Measurements from ENCODE around the gene FZD8.

FZD8 gene

DNA sequence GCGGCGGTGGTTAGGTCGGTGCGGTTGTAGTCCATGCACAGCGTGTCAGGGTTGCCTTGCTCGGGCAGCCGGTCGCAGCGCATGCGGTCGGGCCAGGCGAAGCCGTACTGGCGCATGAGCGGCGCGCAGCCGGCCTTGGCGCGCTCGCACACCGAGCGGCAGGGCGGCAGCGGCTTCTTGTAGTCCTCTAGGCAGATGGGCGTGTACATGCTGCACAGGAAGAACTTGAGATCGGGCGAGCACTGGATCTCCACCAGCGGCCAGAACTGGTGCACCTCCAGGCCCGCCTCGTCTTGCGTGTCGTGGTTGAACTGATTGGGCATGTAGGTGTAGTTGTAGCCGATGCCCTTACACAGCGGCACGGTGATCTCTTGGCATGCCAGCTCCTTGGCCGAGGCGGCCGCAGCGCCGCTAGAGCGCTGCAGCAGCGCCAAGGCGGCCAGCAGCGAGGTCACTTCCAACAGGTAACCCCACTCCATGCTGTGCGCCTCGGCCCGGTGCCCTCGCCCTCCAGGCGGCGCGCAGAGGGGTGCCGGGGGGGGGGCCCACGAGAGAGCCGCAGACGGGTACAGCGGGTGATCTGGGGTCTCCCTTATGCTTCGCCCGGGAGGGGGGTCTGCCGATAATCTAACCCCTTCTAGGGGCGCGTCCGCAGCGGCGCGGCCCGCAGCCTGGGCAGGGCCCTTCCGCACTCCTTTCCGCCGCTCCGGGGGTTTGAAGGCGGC, 983 bp downstream of the FZD8 start:
- no peak for DNase-seq

DNA sequence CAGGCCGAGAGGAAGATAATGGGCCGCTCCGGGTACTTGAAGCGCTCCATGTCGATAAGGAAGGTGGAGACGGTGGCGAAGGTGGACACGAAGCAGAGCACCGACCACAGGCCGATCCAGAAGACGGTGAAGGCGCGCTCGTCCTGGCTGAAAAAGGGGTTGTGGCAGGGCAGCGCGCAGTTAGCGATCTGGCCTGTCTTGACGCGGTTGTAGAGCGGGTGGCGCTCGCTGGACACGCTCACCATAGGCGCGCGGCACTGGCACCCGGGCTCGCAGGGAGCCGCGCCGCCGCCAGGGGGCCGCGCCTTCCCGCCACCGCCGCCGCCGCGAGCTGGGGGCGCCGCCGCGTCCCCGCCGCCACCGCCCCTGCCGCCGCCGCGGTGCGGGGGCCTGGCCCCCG, 1.6 kb downstream of the FZD8 start:
- no peak for DNase-seq

DNA sequence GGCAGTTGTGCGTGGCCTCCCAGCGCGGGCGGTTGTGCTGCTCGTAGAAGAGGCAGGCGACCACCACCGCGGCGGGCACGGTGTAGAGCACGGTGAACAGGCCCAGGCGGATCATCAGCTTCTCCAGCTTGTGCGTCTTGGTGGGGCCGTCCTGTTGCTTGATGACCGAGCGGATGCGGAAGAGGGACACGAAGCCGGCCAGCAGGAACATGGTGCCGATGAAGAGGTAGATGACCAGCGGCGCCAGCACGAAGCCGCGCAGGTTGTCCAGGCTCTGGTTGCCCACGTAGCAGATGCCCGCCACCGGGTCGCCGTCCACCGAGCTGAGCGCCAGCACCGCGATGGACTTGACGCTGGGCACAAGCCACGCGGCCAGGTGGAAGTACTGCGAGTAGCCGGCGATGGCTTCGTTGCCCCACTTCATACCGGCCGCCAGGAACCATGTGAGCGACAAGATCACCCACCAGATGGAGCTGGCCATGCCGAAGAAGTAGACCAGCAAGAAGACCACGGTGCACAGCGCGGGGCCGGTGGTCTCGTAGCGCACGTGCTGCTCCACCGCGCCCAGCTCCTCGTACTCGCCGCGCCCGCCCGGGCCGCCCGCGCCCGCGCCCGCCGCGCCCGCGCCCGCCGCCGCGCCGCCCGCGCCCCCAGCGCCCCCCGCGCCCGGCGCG, 2.2 kb downstream of the FZD8 start:
- no peak for DNase-seq

DNA sequence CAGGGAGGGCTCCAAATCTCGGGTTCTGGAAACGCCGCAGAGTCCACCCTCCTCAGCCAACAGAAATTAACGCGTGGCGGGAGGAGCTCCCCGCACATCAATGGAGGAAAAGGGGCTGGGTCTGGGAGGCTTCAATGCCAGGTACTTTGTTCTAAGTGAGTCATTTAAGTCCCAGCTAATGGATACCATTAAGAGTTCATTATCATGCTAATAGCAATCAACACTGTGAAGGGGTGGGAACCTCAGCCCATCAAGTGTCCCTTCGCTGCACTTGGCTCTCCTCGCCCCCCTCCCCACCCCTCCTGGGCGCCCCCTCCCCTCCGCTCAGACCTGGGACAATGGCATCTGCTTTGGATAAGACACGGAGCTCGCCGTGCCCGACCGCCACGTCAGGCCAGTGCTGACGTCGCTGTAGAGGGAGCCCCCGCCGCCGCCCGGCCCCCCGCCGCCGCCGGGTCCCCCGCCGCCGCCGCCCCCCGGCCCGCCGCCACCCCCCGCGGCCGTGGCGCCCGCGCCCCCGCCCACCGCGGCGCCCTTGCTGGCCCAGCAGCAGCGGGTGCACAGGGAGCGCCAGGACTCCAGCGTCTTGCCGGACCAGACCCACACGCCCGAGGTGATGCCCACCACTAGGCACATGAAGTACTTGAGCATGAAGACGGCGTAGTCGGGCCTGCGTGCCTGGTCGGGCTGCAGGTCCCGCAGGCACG, 2.9 kb downstream of the FZD8 start:
- no peak for DNase-seq

DNA sequence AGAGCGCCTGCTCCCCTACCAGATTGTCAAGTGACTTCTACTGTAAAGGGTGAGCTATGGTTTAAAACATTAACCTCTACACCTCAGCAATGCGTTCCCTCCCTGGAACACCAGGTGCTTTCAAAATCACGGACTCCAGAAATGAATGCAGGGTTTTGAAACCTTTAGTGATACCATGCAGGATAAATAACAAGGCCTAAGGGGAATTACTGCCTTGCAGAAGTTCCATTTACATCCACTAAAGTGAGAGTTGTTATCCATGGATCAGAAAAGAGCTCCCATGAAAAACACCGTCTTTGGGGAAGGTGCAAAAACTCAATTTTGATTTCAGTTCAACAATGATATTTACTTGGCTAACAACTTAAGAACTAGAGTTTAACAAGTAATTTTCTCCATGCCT, 4.0 kb downstream of the FZD8 start:
- DNase-seq = no peak

DNA sequence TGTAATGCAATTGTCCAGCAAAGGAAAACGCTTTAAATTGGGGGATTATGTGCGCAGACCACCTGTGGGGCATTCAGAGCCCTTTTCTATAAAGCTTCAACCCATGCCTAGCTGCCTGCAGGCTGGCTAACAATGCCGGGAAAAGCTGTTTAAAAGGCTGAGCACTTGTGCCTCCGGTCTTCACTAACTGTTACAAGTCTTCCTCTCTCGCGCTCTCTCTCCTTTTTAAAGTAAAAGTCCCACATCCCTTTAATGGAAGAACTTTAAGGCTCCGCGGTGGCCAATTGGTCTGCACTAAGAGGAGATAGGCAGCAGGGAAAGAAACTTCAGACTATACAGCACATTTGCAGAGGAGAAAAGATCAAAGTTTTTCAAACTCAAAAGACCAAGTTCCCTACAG, 4.6 kb downstream of the FZD8 start:
- DNase-seq = no peak

DNA sequence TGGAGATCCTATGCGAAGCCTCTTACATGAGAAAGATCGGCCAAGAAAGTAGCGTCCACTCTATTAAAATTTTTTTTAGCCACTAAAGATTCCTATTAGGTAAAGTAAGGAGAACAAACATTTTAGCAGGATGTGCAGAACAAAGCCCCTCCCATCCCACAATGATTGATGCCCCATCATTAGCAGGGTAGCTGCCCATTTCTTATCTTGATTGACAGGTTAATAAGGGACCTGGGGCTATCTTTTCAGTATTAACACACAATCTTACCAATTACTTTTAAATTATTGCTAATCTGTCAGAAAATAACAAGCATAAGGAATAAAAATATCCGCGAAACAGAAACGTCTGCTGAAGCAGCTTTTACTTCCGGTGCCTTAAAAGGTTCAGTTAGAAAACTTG, 5.1 kb downstream of the FZD8 start:
- no peak for DNase-seq

DNA sequence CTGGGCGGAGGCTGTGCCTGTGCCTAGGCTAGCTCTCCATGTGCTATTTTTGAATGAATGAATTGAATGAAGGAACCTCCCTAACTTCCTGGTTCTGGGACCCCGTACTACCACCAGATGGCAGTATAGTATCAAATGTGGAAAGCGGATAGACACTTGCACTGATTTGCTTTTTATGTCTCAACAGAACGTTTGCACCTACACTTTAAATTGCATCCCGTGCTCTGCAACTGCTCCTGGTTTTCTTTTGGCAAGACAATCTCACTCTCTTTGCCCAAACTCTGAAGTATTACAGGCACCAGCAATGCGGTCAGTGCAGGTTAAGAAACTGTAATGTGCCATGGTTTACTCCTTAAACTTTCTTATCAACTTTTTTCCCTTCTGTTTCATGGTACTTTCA, 6.5 kb downstream of the FZD8 start:
- DNase-seq = peak; percentile 80

DNA sequence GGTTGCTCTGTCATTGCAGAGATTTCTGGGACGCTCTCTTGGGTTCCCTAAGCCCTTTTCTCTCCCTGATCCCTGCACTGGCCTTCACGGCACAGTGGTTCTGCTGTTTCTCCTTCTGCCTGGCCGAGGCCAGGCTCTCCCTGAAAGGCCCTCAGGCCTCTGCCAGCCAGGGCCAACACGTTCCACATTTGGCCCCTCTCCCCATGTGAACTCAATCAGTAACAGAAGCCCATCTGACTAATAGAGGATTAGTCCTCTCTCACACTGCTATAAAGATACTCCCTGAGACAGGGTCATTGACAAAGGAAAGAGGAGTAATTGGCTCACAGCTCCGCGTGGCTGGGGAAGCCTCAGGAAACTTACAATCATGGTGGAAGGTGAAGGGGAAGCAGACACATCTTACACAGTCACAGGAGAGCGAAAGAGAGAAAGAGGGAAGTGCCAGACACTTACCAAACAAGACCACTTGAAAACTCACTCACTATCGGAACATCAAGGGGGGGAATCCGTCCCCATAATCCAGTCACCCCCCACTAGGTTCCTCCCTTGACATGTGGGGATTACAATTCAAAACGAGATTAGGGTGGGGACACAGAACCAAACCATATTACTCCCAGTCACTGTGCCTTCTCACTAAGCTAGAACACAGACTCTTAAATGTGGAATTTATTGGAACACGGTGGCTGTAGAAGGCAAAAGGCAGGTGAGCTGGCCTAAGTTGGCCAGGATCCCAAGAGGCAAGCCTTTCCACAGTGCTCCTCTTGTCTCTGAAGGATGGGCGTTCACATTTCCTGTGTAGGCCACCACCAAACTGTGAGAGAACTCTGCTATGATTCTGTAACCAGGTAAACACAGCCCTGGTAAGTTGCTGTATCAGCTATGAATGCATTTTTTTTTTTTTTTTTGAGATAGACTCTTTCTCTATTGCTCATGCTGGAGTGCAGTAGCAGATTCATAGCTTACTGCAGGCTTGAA, 8.8 kb downstream of the FZD8 start:
- no peak for DNase-seq

DNA sequence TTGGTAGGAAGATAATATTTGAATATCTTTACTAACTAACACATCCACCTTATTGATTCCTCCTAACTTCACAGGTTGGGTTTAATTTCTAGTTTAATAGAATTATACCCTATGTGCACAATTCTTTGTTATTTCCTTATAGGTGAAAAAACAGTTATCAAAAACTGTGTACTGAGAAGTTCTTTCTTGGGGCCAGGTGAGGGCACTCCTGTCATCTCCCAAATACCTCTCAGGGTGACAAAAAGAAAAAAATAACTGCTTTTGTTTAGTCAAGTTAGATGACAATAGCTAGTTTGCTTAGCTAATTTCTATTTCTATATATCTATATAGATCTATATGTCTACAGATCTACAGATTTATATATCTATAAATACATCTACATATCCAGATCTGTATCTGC, 10.1 kb downstream of the FZD8 start:
- DNase-seq = no peak

DNA sequence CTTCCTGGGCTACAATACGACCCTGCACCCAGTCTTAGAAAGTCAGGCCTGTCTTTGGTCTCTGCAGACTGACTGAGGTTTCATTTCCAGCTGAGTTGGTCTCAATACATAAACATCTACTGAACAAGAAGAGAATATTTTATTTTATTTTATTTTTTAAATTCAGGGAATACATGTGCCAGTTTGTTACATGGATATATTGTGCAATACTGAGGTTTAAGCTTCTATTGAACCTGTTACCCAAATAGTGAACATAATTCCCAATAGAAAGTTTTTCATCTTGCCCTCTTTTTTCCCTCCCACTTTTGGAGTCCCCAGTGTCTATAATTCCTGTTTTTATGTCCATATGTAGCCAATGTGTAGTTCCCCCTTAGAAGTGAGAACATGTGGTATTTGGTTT, 10.7 kb downstream of the FZD8 start:
- DNase-seq = no peak

DNA sequence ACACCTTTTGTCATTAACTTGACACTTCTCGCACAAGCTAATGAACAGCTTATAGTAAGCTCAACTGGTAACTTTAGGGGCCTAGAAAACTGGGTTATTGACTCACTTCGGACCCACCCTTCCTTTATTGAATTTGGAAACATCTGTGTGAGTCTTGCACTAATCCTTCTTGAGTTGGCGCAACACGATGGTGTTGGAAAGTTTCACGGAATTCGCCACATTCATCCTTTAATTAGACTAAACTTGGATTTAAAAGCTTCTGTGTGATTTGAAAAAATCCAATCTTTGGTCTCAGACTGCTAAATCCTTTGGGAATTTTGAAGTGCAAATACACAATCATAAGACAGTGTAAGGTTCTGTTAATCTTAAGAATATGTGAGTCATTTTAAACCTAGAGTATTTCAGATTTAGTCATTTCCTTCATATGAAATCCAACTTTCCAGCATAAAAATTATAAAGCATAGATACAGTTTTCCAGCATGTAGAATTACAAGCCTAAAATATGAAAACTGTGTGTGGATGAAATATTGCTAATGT, 15.1 kb downstream of the FZD8 start:
- no peak for DNase-seq

DNA sequence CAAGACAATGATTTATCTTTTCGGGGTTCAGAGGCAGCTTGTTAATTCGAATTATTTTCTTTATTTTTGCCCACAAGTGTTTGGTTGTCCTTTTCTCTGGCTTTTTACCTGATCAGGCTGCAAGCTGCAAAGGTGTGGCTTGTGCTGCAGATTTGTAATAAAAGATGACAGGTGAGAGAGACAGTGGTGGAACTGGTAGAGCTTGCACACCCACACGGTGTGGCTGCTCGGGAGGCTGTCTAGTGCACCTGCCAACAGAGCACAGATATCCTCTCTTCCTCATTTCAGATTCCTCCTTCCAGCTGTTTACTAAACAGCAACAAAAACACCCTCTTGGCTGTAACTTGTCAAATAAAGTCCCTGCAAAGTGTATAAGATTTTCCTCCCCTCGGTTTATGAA, 27.8 kb downstream of the FZD8 start:
- no peak for DNase-seq

DNA sequence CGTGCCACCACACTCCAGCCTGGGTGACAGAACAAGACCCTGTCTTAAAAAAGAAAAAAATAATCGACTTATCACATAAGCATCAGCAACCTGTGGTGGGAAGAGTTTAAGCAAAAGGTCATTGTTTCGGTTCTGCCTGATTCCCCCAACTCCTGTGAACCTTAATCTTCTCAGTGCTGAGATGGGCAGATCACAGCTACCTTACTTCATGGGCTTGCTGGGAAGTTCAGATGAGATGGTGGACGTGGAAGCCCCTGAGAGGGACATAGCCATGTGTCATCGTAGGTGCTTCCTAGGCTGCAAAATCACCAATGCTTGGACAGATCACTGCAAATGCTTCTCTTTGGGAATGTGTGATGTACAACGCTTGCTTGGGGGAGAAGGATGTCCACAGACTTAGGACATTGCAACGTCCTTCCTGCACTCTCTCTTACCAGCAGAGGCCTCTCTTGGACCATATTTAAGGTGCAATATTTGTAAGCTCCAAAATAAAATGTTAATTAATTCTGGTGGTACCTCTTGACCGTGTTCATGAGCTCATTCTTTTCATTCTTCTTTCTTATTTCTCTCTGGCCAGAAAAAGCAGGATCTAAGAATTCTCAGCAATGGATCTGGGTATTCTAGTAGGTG, 28.4 kb downstream of the FZD8 start:
- DNase-seq = peak; percentile 4

DNA sequence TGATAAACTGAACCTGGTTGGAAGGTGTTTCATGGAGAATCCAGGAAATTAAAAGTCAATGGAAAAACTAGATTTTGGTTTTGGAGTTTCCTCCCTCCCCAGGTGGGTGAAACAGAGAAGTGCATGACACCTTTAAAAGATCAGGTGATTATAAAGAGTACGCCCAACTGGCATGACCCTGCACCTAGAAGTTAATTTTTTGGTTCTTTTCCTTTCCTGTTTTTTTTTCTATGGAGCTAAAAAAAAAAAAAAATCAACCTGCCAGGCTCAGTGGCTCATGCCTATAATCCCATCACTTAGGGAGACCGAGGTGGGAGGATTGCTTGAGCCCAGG, 29.0 kb downstream of the FZD8 start:
- no peak for DNase-seq

DNA sequence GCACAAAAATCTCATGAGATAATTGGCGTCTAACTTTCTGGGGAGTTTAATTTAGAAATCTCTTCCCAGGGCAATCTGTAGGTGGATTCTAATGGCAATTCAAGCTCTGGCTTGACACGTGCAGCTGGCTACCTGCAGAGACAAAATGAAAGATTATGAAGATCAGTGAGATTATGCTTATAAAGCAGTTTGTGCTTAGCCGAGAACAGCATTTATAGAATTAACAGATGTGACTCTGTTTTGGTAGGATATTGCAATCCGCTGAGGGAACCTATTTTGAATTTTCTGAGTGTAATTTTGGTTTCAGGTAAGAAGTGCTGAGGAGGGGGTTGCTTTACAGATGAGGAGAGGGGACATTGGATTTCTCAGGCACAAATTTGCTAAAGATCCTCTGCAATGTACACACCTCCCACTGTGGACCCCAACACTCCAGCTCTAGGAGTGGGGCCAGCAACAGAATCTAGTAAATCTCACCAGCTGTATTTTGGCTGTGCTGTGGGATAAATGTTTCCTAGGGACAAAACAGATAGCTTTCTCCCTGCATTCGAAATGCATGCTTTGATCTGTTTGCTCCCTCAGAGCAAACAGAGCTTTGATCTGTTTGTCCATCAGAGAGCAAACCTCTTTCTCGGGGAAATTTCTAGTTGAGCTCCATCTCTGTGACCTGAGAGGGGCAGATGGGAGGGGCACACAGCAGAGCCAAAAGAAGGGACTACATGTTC, 29.6 kb downstream of the FZD8 start:
- DNase-seq = no peak

DNA sequence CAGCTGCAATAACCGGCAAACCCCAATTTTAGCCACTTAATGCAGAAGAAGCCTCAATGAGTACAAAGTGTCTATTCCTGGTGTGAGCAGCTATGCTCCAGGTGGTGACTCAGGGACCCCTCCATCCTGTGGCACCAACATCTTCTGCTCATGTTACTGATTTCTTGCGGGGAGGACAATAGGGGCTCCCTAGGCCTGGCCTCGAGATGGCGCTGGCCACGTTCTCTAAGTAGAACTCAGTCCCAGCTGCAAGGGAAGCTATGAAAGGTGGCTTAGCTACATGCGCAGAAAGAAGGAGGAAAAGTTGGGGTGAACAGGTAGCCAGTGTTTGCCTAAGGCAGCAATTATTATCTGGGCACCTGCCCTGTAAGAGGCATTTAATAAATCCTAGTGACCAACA, 30.3 kb downstream of the FZD8 start:
- DNase-seq = no peak

DNA sequence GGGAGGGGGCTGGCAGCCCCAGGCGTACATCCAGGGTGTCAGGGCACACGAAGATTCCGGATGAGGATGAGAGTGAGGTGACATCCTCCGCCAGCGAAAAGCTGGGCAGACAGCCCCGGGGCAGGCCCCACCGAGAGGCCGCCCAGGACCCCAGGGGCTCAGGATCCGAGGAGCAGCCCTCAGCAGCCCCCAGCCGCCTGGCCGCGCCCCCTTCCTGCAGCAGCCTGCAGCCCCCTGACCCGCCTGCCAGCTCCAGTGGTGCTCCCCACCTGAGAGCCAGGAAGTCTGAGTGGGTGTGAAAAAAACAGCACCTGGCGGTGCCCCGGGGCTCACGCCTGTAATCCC, 33.8 kb downstream of the FZD8 start:
- no peak for DNase-seq

DNA sequence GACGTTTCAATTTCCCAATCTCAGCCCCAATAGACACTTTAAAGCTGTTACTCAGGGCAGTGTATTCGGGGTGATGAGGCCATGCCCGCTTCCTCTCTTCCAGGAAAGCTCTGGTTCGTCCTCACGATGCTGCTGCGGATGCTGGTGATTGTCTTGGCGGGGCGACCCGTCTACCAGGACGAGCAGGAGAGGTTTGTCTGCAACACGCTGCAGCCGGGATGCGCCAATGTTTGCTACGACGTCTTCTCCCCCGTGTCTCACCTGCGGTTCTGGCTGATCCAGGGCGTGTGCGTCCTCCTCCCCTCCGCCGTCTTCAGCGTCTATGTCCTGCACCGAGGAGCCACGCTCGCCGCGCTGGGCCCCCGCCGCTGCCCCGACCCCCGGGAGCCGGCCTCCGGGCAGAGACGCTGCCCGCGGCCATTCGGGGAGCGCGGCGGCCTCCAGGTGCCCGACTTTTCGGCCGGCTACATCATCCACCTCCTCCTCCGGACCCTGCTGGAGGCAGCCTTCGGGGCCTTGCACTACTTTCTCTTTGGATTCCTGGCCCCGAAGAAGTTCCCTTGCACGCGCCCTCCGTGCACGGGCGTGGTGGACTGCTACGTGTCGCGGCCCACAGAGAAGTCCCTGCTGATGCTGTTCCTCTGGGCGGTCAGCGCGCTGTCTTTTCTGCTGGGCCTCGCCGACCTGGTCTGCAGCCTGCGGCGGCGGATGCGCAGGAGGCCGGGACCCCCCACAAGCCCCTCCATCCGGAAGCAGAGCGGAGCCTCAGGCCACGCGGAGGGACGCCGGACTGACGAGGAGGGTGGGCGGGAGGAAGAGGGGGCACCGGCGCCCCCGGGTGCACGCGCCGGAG, 34.4 kb downstream of the FZD8 start:
- DNase-seq = no peak

DNA sequence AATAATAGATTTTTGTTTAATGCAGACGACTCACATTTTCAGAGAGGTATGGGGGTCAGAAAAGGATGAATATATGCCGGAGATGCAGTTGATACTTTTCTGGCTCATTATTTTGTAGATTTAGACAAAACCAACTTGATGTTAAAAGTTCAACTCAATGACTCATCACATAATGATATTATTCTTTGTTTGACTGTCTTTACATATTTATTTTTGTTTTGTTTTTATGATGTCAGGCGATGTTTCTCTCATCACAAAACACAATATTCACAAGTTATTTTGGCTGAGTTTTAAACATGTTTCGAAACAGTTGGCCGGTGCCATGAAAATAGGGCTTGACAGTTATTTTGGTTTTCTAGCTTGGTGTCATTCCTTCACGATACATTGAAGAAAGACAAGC, 35.7 kb downstream of the FZD8 start:
- DNase-seq = no peak

DNA sequence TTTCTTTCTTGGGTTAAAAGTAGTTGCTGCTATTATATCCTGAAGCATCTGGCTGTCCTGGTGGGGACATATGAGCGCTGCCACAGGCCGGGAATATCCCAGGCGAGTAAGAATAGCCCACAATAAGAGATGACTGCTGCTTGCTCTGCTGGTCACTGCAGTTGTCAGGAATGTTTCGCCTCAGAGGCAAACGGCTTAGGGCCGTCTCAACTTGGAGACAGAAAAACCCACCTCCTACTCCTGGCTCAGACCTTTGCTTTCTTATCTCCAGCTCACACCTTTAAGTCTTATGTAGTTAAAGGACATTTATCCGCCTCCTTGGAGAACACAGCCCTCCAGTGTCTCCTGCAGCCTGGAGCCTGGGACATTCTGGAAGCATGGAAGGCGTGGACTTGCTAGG, 36.9 kb downstream of the FZD8 start, which contains the start of gene GJD4:
Gene GJD4, plus strand, starts transcription at position 151 of the 400 bp plus-strand sequence. Its CDS starts 227 bp downstream, at position 378.
- DNase-seq = no peak

All from OCI-M1 (cell line).